Measurements from ENCODE around the gene IL1RAP. TPM values are rescaled to one million over a fixed set of nuclear protein-coding genes. Genes with fewer than 3 reads are reported as not detected.
"Not testable (repeated sequence)": the region's sequence is repeated elsewhere in the genome, so short reads cannot be mapped to it uniquely, and the experiment has no call there.

IL1RAP gene
- total RNA-seq, 1 donor from 2014 or later: 52.6 TPM

GRCh38 chr3:190642016-190642415 lies 128.1 kb downstream of the IL1RAP start:
- ATAC-seq (no peak), DNase-seq (ENCODE audit: low spot score) (no peak)

- DNase-seq (ENCODE audit: low spot score) (peak; percentile 64), ATAC-seq (peak; percentile 82)
Observed at GRCh38 chr3:190644035-190644434, 130.2 kb downstream of the IL1RAP start.

- ATAC-seq (no peak), DNase-seq (ENCODE audit: low spot score) (no peak)
Observed at GRCh38 chr3:190644766-190645165, 130.9 kb downstream of the IL1RAP start.

- no peak for ATAC-seq
- DNase-seq (ENCODE audit: low spot score): no peak
Observed at GRCh38 chr3:190645932-190646460, 132.1 kb downstream of the IL1RAP start.

- ATAC-seq (no peak), DNase-seq (ENCODE audit: low spot score) (no peak)
Observed at GRCh38 chr3:190646996-190647395, 133.1 kb downstream of the IL1RAP start.

GRCh38 chr3:190655933-190656332 lies 142.0 kb downstream of the IL1RAP start:
- ATAC-seq (peak; percentile 80), DNase-seq (ENCODE audit: low spot score) (no peak)

- ATAC-seq (no peak), DNase-seq (ENCODE audit: low spot score) (no peak)
Observed at GRCh38 chr3:190658106-190658505, 144.2 kb downstream of the IL1RAP start.

- ATAC-seq (no peak), DNase-seq (ENCODE audit: low spot score) (no peak)
Observed at GRCh38 chr3:190666821-190667220, 152.9 kb downstream of the IL1RAP start.

- DNase-seq (ENCODE audit: low spot score) (no peak), ATAC-seq (no peak)
Observed at GRCh38 chr3:190671658-190672057, 157.8 kb downstream of the IL1RAP start.

- no peak for DNase-seq (ENCODE audit: low spot score)
Observed at GRCh38 chr3:190673148-190673547, 159.3 kb downstream of the IL1RAP start.

GRCh38 chr3:190676481-190676880 lies 162.6 kb downstream of the IL1RAP start:
- ATAC-seq (no peak), DNase-seq (ENCODE audit: low spot score) (no peak)

More at GRCh38 chr3:190673148-190673547, 159.3 kb downstream of the IL1RAP start:
- no peak for ATAC-seq

- no peak for ATAC-seq
- no peak for DNase-seq (ENCODE audit: low spot score)
Observed at GRCh38 chr3:190677001-190677400, 163.1 kb downstream of the IL1RAP start.

- DNase-seq (ENCODE audit: low spot score); ATAC-seq: not testable (repeated sequence)
Observed at GRCh38 chr3:190677868-190678267, 164.0 kb downstream of the IL1RAP start.

GRCh38 chr3:190680691-190681090 lies 166.8 kb downstream of the IL1RAP start:
- DNase-seq (ENCODE audit: low spot score) (no peak), ATAC-seq (no peak)

- DNase-seq (ENCODE audit: low spot score): no peak
- ATAC-seq: no peak
Observed at GRCh38 chr3:190684776-190685175, 170.9 kb downstream of the IL1RAP start.

- DNase-seq (ENCODE audit: low spot score) (no peak), ATAC-seq (no peak)
Observed at GRCh38 chr3:190686011-190686410, 172.1 kb downstream of the IL1RAP start.

- ATAC-seq: no peak
- no peak for DNase-seq (ENCODE audit: low spot score)
Observed at GRCh38 chr3:190690246-190690645, 176.4 kb downstream of the IL1RAP start.

GRCh38 chr3:190692256-190692655 lies 178.4 kb downstream of the IL1RAP start:
- no peak for ATAC-seq
- DNase-seq (ENCODE audit: low spot score): no peak

GRCh38 chr3:190694335-190695001 lies 180.6 kb downstream of the IL1RAP start:
- DNase-seq (ENCODE audit: low spot score) (no peak), ATAC-seq (peak; percentile 51)

- DNase-seq (ENCODE audit: low spot score) (no peak), ATAC-seq (no peak)
Observed at GRCh38 chr3:190695225-190695624, 181.3 kb downstream of the IL1RAP start.

- no peak for DNase-seq (ENCODE audit: low spot score)
- peak; percentile 42 for ATAC-seq
Observed at GRCh38 chr3:190695994-190696393, 182.1 kb downstream of the IL1RAP start.

GRCh38 chr3:190696777-190697501 lies 183.1 kb downstream of the IL1RAP start:
- DNase-seq (ENCODE audit: low spot score) (no peak), ATAC-seq (peak; percentile 62)

Measured in left lobe of liver (tissue), 2 donors.